ENCODE measurements around the gene CPLX3.

- no peak for TF ChIP-seq CTCF (IDR thresholded peaks at IDR 0.05; ENCODE audit: low read length)
- TF ChIP-seq EZH2 (IDR thresholded peaks at IDR 0.05; ENCODE audit: borderline replicate concordance, low read length) = no peak
These were observed 4.4 kb downstream of the CPLX3 start for GRCh38 chr15:74830868-74831267.

All from OCI-LY1 (cell line).